GM19025 (cell line): ENCODE measurements around the gene G0S2.

Experiments used
- ATAC-seq: cut with Tn5 transposase; IDR thresholded peaks from one replicate; pipeline ENCODE4 v1.9.1; 2021; ENCODE audit warnings: mild to moderate bottlenecking, low read depth, moderate library complexity; ENCODE audit not compliant: unreplicated experiment

G0S2 gene

DNA sequence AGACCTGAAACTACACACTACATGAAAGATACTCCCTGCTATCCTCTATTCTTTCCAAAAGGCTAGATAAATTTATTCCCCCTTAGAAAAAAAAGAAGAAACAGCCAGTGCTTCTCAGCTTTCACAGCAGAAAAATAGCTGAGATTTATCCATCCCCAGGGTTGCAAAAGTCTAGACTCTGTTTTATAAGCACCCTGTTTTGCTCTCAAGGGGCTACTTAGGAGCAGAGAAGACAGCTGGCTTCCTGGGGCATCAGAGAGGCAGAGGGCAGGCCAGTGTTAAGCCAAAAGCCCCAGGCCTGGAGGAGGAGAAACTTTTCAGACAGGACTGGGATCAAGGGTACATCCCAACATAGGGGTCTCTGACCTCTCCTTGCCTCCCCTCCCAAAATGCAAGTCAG, 26.9 kb upstream of the G0S2 start:
- ATAC-seq, result no peak

DNA sequence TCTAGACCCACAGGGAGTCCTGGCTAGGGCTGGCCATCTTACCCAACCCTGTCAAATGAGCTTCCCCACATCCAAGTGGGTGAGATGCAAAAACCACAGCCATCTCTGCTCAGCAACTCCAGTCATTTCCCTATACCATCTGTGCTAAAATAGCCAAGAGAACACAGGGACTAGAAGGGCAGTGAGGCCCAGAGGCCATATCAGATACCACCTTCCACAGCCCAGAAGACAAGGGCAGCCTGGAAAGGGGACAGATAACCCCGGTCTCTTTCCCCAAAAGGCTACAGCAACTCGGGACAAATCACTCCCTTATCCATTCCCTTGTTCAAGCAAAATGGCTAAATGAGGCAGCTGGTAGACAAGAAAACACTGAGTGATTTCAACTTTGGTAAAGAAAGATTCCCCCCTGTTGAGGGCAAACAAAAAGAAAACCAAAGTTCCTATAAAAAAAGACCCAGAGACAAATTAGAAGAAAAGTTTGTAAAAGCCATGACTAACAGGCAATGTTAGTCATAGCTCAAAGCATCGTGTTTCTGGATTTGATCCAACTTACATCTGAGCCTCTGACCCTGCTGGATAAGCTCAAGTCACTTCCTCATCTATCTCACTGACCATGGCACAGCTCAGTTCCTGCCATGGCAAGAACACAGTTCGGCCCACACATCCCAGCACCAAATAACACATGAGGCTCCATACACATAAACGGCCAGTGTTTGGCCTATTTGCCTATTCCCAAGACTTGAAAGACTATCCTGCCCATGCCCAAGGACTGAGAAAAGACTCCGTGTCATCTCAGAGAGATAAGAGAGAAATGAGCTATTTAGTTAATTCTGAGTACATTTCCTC, 26.1 kb upstream of the G0S2 start:
- no peak for ATAC-seq

DNA sequence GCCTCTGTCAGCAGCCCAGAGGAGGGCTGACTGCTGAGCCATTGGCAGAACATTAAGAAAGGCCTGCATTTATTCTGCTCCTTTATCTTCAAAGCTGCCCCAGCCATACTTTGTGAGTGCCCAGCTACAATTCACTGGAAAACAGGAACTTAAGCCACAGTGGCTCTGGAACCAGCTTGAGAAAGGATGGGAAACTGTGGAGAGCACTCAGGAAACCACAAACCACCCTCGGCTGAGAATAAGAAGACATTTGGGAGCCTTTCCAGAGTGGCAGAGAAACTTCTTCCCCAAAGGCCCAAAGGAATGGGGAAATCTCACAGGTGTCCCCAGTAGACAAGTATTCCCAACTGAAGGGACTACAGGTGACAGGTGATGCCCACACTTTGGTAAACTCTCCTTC, 24.8 kb upstream of the G0S2 start:
- ATAC-seq, result no peak

DNA sequence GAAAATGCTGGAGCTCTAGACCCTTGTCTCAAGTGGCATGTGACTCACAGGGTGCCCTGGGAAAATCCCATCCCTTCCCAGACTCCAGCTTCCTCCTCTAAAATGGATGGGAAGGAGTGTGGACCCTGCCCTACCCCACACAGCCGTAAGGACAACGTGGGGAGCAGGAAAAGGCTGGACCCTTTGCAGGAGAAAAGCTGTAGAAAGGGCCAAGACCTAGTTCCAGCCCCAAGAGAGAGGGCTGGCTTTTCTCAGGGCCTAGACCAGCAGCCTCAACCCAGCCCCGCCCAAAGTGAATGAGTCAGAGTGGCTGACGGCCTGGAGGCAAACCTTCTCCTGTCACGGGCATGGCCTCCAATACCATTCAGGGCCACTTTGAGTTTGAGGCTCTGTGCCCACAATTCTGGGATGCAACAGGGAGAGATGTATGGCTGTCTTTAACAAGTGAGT, 24.0 kb upstream of the G0S2 start:
- ATAC-seq, result peak; percentile 48

DNA sequence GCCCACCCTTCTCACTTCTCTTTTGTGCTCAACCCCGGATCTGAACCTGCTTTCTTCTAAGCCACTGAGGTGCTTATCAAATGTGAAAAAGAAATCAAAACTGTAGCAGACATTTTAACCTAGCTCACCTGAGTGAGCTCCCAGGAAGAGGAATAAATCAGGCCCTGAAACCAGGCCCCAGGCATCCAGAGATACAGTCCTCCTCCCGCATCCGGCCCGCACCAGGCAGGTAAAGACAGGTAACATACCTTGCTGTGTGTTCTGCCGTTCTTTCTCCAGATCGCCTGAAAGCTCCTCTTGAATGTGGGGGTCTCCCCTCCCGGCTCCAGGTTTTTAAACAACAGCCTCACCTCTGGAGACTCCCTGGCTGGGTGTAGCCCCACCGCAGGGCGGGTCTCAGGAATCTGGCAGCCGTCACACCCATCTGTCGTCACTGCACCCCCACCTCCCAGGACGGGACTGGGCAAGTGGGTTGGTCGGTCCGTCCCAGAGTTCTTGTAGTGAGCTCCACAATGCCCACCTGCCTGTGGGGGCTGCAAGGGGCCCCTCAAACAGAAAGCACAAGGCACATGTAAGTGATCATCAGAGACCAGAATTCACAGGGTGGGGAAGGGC, 23.0 kb upstream of the G0S2 start, which contains the start of gene LAMB3:
TSS of gene LAMB3 (minus strand) at position 305 of the 615 bp plus-strand sequence. CDS start 1,481 bp downstream, outside the sequence.
- no peak for ATAC-seq

DNA sequence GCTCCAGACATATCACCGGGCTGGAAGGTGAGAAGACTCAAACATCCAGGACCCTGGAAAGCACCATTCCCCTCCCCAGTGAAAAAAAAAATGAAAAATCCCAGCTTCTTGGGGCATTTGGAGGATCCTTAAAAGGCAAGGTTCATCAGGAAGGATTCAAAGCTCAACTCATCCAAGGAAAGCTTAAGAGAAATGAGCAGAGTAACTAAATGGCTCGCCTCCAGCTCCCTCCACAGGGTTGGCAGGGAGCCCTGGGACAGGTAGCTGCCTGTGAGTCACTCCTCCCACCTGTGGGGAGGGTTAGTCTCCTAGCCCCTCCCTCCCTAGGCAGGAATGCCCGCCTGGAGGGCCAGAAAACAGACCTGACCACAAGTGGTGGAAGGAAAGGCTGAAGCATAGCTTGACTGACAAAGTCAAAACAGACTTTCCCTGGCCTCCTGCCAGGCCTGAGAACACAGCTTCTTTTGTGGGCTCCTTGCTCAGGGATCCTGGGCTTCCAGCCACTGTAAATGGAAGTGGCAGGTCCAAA, 22.3 kb upstream of the G0S2 start:
- ATAC-seq, result peak; percentile 27

DNA sequence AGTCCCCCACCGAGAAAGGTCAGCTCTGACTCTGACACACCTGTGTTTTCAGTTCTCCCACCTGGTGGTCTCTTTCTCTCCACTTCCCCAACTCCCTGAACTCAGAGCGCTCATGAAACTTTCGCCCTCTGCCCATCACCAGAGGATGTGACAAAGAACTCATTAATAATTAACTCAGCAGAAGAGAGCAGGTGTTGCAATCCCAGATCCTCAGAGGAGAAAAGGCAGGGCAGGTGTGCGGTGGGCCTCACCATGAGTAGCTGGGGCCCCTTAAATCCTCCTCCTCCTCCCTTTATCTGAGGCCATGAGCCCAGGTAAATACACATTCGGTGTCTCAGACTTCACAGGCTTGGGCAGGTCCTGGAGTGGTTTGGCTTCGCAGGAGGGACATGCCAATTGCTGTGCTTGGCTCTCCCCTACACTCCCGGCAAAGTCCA, 21.3 kb upstream of the G0S2 start:
- ATAC-seq, result peak; percentile 37

DNA sequence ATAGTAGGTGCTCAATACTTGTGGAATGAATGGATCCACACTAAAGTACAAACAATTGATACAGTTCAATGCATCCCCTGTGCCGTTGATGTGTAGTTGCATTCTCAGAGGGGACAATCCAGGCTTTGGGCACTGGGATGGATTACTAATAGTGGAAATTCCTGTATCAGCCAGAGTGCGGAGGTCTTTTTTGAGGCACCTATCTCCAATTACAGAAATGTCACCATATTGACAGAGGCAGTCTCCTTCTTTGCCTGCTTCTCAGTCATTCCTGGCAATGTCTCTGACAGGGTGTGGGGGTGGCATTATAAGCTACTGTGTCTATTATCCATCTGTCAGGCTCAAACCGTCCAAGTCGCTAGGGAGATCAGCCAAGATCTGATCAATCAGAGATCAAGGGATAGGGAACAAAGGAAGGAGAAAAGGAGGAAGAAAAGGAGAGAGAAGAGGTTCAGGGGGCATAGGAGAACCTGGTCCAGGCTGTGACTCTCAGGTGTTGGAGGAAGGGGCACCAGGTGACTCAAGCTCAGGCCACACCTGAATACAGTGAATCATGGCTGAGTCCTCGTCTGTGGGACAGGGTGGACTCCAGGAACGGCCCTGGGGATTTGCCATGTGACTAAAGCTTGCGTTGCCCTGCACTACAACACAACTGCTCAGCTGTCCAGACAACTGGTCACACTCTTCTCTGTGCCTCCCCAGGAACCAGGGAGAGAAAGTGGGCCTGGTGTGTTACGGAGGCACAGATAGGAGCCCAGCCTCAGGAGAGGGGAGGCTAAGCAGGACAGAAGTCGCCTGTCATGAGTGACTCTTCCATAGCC, 19.6 kb upstream of the G0S2 start:
- no peak for ATAC-seq

DNA sequence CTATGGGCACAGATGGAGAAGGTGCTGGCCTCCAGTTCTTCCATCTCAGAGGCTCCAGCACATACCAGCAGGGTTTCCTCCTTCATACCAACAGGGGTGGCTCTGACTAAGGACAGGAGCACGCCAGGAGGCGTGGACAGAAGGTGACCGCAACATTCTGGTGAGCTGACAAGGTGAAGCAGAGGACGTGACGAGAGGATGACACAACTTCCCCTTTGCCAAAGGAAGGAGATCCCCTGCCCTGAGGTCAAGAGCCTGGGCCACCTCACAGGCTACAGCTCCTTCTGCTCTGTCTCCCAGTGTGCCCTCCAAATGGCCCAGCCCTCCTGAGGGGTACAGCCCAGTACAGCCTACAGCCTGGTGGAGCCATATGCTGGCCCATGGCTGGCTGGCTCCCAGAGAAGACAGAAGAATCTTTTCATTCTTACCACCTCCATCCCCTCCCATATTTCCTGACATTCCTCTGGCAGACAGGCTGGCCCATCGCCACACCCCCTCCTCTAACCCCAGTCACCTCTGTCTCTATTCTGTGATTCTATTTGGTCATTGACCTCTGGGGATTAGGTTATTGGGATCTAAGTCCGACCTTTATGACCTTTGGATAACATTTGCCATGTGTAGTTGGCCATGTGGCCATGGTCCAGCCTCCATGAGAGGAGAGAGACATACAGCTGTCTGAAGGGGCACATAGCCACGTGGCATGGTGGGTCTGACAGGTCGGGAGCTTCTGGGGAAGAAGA, 17.9 kb upstream of the G0S2 start:
- peak; percentile 61 for ATAC-seq

DNA sequence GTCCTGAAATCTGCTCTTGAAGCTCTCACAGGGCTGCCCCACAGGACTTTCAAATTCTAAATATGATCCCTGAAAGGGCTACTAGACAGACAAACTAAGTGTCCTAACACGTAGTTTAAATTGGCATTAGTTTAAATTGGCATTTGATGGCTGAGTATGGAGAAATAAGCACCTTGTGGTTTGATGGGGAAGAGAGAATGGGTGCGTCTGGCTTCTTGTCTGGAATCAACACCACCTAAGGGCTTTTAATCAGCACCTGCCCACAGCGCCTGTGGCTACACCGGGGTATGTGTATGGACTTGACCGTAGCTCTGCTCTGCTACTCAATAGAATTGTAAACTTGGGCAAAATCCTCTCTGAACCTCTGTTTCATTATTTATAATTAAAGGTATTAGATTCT, 17.3 kb upstream of the G0S2 start:
- ATAC-seq, result no peak

DNA sequence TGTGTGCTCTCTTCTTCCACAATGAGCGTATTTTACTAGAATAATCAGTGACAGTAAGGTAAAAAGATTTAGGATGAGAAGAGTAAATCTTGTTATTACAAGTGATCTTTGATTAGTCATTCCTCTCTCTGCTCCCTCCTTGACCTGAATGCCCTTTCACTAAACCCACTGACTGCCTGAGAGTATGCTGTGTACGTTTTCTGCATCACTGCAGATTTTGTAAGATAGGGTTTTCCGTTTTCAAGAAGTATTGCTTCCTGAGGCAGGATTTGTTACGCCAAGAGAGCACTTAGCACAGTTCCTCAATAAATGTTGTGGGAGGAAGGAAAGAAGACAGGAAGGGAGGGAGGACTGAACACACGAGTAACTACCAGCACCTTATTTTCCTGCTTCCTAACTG, 15.3 kb upstream of the G0S2 start:
- peak; percentile 62 for ATAC-seq

DNA sequence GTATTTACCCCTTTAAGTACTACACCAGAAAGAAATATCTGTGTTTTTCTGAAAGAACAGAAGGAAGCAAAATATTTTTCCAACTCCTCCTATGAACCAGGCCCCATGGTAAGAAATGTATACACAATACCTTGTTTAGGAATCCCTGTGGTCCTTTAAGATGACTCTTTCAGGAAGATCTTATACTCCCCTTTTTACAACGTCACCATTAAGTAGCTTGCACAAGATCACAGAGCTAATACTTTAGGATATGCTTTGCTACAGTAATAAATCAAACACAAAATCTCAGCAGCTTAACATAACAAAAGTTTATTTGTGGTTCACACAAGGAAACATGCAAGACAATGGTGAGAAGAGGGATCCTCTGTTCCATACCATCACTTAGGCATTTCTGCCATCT, 14.1 kb upstream of the G0S2 start:
- no peak for ATAC-seq

DNA sequence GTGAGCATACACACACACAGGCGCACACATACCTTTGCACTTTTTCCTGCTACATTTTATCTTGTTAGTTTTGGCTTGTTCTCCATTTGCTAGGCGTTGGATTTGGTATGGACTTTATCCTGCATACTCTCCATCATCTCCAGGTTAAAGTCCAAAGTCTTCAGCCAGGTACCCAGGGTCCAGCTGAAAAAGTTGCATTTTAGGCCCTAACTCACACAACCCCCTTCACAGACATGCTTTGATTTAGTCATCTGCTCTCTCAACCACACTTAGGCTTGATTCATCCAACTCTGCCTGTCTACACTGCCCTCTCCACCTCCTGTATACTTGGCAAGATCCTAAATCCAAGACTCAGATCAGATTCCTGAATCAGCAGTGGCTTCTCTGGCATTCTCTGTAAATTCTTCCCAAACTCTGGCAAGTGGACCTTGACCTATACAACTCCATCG, 12.3 kb upstream of the G0S2 start:
- no peak for ATAC-seq

DNA sequence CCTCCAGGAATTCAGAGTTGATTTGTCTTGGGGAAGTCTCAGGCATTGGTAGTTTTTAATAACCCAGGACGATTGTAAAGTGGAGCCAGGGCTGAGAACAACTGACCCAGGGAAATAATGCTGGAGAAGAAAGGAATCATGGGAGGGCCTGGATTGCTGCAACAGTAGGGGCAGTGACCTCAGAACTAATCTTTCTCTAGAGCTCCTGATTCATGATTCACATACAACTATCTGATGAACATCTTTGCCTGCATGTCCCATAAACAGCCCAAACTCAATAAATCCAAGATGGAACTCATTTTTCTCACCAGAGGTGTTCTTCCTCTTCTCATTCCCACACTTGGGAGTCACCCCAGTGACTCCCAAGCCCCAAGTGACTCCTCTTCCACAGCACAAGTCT, 8.1 kb upstream of the G0S2 start:
- ATAC-seq, result no peak

DNA sequence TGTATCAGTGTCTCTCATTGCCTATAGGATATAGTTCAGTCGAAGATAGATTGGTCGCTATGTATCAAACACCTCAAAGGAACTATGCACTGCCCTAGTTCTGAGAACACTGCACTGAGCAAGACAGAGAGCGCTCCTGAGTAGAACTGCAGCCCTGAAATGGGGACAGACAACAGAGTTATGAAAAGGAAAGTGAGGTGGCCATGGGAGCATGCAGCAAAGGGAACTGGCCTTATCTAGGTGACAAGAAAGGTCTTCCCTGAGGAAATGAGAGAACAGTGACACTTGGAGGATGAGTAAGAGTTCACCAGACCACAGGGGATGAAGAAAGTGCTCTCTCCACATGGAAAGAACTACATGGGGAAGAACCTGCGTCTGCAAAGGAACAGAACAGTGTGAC, 7.5 kb upstream of the G0S2 start:
- no peak for ATAC-seq

DNA sequence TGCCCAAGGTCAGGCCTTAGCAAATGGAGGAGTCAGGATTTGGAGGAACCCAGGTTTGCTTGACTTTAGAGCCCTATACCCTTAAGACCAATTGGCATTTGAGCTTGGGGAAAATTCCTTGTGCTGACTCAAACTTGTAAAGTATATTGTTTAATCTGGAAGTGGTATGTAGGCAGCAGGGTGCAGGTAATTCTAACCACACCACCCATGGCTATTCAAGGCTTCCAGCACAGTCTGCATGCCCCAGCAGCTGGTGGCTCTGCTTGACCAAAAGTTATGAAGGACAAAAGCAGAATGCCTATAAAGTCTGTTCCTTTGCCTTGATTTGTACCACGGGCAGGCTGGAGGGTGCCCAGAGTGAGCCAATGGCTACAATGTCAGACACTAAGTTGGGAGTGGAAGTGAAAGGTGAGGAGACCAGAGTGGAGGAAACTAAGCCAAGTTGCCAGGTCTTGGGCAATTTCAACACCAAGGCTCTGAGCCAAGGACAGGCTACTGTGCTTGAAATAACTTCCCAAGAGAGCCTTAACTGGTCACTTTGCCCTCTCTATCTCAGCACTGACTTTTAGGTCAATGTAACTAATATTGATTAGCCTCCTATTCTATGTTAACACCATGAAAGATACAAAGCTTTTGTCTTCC, 4.7 kb upstream of the G0S2 start:
- no peak for ATAC-seq

DNA sequence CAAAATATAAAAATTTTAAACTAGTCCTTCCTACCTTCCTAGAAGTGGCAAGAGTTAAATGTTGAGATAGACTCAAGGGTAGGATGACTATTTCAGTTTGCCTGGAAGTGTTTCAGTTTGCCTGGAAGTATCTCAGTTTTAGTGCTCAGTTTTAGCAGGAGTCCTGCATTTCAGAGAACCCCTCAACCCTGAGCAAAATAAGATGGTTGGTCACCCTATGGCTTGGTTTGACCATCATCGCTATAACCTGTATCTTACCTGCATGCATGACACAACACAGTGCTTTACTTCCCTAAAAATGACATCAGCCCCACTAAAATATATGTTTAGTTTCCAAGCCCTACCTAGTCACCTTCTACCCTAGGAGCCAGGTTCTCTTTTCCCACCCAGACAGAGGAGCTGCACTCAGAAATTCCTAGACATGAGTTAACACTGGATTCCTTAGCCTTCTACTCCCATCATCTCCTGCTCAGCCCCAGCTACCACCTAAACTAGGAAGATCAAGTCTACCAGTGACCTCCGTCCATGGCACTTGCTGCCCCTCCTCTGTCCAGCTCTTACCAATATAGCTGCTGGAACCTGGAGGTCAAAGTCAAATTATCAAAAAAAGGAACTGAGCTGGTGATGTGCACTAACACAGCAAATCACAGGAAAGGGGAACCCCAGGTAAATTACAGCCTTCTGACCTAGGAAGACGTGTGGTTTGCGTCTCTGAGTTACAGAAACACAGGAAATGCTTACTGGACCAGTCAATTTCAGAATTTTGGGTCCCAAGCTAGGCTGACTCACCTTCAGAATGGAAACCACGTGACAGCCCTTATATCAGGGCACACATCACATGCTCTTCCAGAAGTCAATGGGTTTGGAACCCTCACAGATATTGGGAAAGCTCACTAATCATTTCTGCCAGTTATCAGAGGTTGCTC, 2.2 kb upstream of the G0S2 start:
- ATAC-seq, result peak; percentile 91

DNA sequence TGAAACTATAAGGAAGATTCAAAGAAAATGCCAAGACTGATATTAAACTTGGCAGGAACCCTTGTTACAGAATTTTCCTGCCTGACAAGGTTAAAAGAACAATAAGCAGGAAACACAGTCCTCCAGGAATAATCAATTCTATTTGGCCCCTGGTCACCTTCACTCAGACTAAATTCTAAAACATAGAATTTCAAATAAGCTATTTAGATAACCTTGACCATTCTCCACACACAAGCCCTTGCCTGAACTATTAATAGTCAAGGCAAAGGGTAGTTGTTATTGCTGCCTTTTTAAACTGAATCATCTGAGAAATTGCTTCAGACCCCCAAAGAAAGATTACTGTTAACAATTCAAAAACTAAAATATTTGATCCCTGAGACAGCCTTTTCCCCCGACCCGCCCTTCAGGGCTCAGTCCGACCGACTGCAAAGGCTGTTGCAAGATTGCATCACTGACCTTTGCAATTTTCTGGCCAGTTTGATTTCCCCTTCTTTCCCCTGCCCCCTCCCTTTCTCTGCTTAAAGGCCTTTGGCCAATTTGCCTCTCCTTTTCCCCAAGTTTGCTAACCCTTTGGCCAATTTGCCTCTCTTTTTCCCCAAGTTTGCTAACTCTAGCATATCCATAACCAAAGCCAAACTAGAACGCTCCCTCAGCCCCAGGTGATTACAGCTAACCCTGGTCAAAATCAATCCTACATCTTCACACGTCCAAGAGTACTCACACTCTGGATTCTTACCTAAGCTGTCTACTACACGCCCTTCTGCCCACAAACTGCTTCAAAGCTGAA, 1.4 kb upstream of the G0S2 start:
- no peak for ATAC-seq
